ENCODE measurements around the gene TROAP.
A peak's percentile ranks its signal among the peaks of the same experiment; 100 is the strongest.

Gene TROAP

DNA sequence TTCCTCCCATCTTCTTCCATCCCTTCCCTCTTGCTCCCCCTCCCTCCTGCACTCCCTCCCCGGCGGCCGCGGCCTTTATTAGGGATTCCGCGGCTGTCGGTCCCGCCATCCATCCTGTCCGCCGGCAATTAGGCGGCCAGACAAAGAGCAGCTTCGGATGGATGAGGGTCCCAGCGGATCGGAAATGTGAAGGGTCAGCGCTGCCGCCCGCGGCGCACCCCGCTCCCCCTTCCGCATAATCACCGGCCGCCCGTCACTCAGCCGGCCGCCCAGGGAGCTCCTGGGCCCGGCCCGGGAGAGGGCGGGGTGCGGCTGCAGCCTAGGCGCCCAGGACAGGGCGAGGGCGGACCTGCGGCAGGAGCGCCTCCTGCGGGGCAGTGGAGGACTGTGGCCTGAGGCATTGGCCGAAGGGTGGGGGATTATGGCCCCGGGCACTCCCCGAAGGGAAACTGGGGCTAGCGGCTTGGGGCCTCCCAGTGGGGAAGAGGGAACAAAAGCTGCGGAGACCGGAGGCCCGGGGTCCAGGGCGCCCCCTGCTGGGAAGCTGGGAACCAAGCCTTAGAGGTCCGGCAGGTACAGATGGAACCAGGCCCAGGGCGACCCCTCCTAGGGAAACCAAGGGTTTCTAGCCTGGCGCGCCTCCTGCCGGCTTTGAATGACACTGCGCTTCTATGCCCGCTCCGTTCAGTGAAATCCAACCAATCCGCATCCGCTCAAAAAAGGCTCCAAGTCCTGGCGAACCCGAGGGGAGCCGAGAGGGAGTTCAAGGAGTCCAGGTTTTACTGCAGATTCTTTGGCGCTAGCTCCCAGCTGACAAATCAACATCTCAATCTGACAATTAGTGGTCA is 19.2 kb downstream of the TROAP start:
- Histone ChIP-seq H3K9me3 (replicated peaks in 1 of 11) (no peaks in the 10 kb centered on the region), H3K27ac (no peak overlapping the region), H4K20me1 (peaks cover 0 to 93% (median 56%) of the 10 kb centered on the region in 11 experiments; a peak in 19 of 22 replicates), H3K9ac (peak overlapping the region in 3 of 11 experiments; percentile 15 to 26 (median 15); a peak in 2 of 22 replicates), H3K4me2 (peak overlapping the region; percentile 54 to 93 (median 82)), H3K36me3 (no peaks in the 10 kb centered on the region), H3K4me3 (peak overlapping the region; percentile 24 to 66 (median 50); a peak in 18 of 20 replicates), H3K4me1 (peaks cover 35 to 58% (median 51%) of the 10 kb centered on the region in 10 experiments), H3K27me3 (peaks cover 99 to 100% (median 100%) of the 10 kb centered on the region in 11 experiments)
- TF ChIP-seq Cebpa-rat (IDR thresholded peaks at IDR 0.05): no peak

DNA sequence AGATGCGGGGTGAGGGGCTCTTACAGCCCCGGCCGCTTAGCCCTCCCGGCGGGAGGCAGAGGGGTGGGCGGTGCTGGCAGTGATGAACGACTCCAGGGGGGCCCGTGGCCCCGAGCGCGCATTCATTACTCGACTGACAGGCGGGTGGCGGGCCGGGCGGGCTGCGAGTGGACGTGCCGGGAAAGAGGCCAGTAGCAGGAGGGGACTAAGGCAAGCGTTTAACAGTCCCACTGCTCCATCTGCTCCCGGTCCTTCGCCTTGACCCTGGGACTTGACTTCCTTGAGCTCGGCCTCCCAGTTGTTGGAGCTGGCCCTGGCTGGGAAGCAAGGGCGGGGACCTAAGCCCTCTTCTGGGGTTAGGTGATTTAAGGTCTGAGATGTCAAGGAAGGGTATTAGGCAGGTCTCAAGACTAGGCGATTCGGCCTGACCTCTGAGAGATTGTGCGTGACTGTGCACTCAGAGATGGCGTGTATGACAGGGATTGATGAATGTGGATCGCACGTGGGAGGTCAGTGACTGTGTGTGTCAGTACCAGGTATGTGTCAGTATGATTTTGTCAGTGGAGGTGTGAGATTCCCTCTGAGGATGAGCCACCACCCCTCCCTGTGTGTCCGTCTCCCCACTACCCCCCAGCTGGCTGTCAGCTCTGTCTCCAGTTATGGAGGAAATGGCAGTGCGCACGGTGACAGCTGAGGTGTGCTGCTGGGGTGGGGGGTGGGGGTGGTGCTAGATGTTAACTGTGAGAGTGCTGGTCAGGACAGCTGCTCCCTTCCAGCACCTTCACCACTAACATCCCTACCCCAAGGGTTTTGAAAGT is 20.1 kb downstream of the TROAP start:
- no peak for TF ChIP-seq Cebpa-rat (IDR thresholded peaks at IDR 0.05)
- Histone ChIP-seq H3K4me2 (peak overlapping the region; percentile 54 to 93 (median 82)), H4K20me1 (peaks cover 0 to 91% (median 59%) of the 10 kb centered on the region in 11 experiments; a peak in 19 of 22 replicates), H3K36me3 (no peaks in the 10 kb centered on the region), H3K4me3 (peak overlapping the region in 9 of 10 experiments; percentile 26 to 66 (median 51); a peak in 16 of 20 replicates), H3K27ac (no peak overlapping the region), H3K27me3 (peaks cover 99 to 100% (median 100%) of the 10 kb centered on the region in 11 experiments), H3K9me3 (replicated peaks in 1 of 11) (no peaks in the 10 kb centered on the region), H3K4me1 (peaks cover 43 to 62% (median 56%) of the 10 kb centered on the region in 10 experiments), H3K9ac (0 out of 22 replicates have a peak overlapping the region, but pooled peaks of 1 of the 11 experiments have one; percentile 26)

DNA sequence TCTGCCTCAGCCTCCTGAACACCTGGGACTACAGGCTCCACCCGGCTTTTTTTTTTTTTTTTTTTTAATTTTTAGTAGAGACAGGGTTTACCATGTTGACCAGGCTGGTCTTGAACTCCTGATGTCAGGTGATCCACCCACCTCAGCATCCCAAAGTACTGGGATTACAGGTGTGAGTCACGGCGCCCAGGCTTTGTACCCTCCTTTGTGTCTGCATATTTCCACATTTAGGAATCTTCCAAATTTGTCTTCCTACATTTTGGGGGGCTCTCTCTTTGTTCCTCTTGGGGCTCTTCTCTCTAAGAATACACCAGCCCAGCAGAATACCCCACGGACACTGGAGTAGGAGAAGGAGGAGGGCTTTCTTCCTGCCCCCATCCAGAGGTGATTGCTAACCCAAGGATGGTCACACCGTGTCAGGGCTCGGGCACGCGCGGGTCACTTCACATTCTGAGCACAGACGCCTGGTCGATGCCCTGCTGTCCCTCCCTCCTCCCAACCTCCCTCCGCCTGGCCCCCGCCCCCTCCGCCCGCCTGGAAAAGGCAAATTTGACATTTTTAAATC is 21.5 kb downstream of the TROAP start:
- no peaks in the 10 kb centered on the region for H3K9me3 ChIP-seq (replicated peaks in 1 of 11)
- TF ChIP-seq Cebpa-rat (IDR thresholded peaks at IDR 0.05): no peak
- peaks cover 0 to 77% (median 59%) of the 10 kb centered on the region in 11 experiments; a peak in 19 of 22 replicates for H4K20me1 ChIP-seq
- H3K9ac ChIP-seq: no peak overlapping the region
- H3K4me1 ChIP-seq: peaks cover 43 to 68% (median 61%) of the 10 kb centered on the region in 10 experiments
- peaks cover 91 to 100% (median 96%) of the 10 kb centered on the region in 11 experiments for H3K27me3 ChIP-seq
- no peaks in the 10 kb centered on the region for H3K36me3 ChIP-seq
- no peak overlapping the region for H3K27ac ChIP-seq
- H3K4me2 ChIP-seq: peak overlapping the region in 10 of 11 experiments; percentile 92 to 100 (median 99); a peak in 17 of 22 replicates
- H3K4me3 ChIP-seq: peak overlapping the region in 5 of 10 experiments; percentile 56 to 70 (median 58); a peak in 6 of 20 replicates

DNA sequence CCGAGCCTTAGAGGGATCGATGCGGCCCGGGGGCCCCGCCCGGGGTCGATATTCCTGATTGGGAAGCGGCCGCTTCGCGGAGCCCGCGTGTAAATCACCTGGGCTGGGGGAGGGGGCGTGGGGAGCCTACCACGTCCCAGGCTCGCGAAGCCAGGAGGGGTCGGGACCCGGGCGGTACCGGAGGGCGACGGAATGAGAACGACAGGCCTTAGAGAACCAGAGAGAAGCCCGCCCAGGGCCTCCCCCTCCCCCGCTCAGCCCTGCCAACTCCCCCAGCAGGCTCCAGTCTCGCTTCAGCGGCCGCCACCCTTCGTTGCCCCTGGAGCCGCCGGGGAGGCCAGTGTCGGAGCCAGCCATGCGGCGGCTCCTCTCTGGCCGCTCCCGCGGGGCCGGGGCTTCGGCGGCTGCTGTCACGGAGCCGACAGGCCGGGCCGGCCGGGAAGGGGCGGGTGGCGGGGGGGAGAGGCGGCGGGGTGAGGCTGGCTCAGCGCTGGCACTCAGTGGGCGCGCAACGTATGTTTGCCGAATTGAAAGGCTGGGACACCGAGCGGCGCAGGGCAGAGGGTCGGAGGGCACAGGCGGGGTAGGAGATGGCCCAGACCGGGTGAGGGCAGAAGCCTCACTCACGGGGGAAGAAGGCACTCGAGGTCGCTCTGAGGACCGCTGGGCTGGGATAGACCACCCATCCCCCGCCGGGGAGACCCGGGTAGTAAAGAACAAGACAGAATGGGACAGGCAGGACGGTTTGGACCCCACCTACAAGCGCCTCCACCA is 22.2 kb downstream of the TROAP start:
- Histone ChIP-seq H3K36me3 (no peaks in the 10 kb centered on the region), H3K27me3 (peaks cover 84 to 95% (median 90%) of the 10 kb centered on the region in 11 experiments), H3K4me2 (peak overlapping the region; percentile 92 to 100 (median 99)), H4K20me1 (peaks cover 0 to 72% (median 59%) of the 10 kb centered on the region in 11 experiments; a peak in 19 of 22 replicates), H3K4me3 (peak overlapping the region; percentile 48 to 70 (median 58)), H3K9me3 (replicated peaks in 1 of 11) (no peaks in the 10 kb centered on the region), H3K9ac (peak overlapping the region; percentile 27 to 69 (median 53); a peak in 18 of 22 replicates), H3K4me1 (peaks cover 43 to 68% (median 61%) of the 10 kb centered on the region in 10 experiments), H3K27ac (no peak overlapping the region)
- TF ChIP-seq Cebpa-rat (IDR thresholded peaks at IDR 0.05): no peak

DNA sequence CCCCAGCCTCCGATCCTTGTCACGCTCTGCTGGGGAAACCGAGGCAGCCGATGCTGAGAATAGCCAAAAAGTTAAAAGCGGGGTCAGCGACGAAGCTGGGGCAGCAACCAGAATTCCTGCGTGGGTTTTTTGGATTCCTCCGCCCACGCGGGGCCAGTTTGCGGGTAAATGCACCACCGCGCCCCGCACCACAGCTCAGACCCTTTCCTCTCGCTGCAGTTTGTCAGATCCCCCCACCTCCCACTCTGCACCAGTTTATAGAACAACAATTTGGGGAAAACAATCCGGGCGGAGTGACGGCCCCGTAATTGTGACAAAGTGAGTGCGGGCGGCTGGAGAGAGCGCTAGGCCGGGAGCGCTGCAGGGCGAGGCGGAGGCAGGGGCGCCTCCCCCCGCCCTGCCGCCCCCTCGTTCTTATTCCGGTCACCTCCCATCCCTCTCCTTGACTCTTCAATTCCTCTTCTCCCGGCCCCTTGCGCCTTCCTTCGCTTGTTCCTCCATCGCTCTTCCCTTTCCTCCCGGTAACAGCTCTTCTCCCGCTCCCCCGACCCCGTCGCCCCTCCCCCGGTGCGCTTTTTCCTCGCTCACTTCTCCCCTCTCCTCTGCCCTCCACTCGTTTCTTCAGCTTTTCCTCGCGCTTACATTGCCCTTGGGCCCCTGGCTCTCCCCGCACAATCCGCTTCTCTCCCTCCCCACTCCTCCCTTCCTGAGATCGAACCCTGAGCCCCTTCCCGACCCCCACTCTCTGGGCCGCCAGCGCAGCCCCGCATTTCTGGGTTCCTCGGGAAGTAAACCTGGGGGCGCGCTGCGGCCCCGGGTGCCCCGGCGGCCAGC is 23.0 kb downstream of the TROAP start:
- no peaks in the 10 kb centered on the region for H3K36me3 ChIP-seq
- H4K20me1 ChIP-seq: peaks cover 0 to 64% (median 54%) of the 10 kb centered on the region in 11 experiments; a peak in 19 of 22 replicates
- H3K9me3 ChIP-seq (replicated peaks in 1 of 11): no peaks in the 10 kb centered on the region
- H3K27me3 ChIP-seq: peaks cover 76 to 87% (median 82%) of the 10 kb centered on the region in 11 experiments
- H3K4me3 ChIP-seq: peak overlapping the region; percentile 48 to 70 (median 58)
- H3K4me1 ChIP-seq: peaks cover 43 to 68% (median 61%) of the 10 kb centered on the region in 10 experiments
- peak overlapping the region; percentile 27 to 69 (median 53); a peak in 19 of 22 replicates for H3K9ac ChIP-seq
- no peak for TF ChIP-seq Cebpa-rat (IDR thresholded peaks at IDR 0.05)
- H3K4me2 ChIP-seq: peak overlapping the region; percentile 92 to 100 (median 99)
- H3K27ac ChIP-seq: no peak overlapping the region

DNA sequence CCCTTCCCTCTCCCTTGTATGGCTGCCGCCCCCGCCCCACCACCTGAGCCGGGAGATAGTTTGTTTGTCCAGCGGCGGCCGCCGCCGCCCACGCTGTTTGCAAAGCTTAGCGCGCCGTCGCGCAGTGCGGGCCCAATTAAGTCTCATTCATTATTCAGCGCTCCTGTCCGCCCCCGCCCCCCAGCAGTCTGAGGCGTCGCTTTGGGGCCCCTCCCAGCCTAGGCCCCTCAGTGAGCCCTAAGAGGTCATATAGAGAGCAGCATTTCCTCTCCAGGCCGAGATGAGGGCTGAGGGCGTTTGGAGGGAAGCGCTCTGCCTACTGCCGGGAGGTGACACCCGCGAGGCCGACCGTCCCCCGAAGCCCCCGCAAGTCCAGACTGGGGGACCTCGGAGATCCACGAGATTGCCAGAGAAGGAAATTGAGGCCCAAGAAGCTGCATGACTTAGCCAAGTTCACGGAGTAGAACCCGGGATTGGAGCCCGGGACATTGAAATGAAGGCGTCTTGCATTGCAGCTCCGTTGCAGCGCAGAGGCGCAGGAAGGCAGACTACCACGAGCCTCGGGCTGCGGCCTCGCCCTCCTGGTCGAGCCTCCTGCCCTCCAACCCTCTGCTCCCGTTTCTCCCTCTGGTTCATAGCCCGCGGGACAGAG is 23.7 kb downstream of the TROAP start, which contains the start of gene DNAJC22:
TSS of gene DNAJC22 (plus strand) at position 230 of the 652 bp plus-strand sequence. CDS start 1,985 bp downstream, outside the sequence.
- H3K4me3 ChIP-seq: peak within 1 kb of the TSS; percentile 48 to 70 (median 58)
- no peaks in the 10 kb centered on the region for H3K9me3 ChIP-seq (replicated peaks in 1 of 11)
- no peaks in the 10 kb centered on the region for H3K36me3 ChIP-seq
- H3K9ac ChIP-seq: peak within 1 kb of the TSS; percentile 27 to 69 (median 53); a peak in 19 of 22 replicates
- no peak for TF ChIP-seq Cebpa-rat (IDR thresholded peaks at IDR 0.05)
- peak within 1 kb of the TSS; percentile 92 to 100 (median 99) for H3K4me2 ChIP-seq
- peaks cover 68 to 79% (median 74%) of the 10 kb centered on the region in 11 experiments for H3K27me3 ChIP-seq
- peaks cover 43 to 67% (median 61%) of the 10 kb centered on the region in 10 experiments for H3K4me1 ChIP-seq
- H4K20me1 ChIP-seq: peaks cover 0 to 56% (median 47%) of the 10 kb centered on the region in 11 experiments; a peak in 19 of 22 replicates
- no peak within 1 kb of the TSS for H3K27ac ChIP-seq
